ENCODE measurements around the gene VEZT.

GRCh38 chr12:95201056-95201670 lies 16.4 kb upstream of the VEZT start:
- TF ChIP-seq, protein P1, sequence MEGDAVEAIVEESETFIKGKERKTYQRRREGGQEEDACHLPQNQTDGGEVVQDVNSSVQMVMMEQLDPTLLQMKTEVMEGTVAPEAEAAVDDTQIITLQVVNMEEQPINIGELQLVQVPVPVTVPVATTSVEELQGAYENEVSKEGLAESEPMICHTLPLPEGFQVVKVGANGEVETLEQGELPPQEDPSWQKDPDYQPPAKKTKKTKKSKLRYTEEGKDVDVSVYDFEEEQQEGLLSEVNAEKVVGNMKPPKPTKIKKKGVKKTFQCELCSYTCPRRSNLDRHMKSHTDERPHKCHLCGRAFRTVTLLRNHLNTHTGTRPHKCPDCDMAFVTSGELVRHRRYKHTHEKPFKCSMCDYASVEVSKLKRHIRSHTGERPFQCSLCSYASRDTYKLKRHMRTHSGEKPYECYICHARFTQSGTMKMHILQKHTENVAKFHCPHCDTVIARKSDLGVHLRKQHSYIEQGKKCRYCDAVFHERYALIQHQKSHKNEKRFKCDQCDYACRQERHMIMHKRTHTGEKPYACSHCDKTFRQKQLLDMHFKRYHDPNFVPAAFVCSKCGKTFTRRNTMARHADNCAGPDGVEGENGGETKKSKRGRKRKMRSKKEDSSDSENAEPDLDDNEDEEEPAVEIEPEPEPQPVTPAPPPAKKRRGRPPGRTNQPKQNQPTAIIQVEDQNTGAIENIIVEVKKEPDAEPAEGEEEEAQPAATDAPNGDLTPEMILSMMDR (IDR thresholded peaks at IDR 0.05): no peak
- no peak for TF ChIP-seq POLR2A (IDR thresholded peaks at IDR 0.05)
- TF ChIP-seq EP300 (IDR thresholded peaks at IDR 0.05): no peak

Measured in ovary (tissue), 3 donors.